ENCODE data around the gene PIK3R2.

DNA sequence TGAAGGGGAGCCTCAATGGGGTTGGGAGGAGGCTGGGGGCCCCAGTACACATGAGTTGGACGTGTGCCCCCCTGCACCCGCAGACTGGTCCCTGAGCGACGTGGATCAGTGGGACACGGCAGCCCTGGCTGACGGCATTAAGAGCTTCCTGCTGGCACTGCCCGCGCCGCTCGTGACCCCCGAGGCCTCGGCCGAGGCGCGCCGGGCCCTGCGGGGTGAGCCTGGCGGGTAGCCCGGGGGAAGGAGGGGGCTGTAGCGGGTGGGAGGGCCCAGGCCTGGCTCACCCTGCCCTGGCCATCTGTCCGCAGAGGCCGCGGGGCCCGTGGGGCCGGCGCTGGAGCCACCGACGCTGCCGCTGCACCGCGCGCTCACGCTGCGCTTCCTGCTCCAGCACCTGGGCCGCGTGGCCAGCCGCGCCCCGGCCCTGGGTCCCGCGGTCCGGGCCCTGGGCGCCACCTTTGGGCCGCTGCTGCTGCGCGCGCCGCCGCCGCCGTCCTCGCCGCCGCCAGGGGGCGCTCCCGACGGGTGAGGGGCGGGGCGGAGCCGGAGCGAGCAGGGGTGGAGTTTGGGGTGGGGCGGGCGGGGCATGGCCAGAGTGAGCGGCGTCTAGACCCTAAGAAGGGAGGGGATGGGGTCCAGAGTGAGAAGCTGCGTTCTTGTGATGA is 8.1 kb downstream of the PIK3R2 start:
- TF ChIP-seq, protein P1, sequence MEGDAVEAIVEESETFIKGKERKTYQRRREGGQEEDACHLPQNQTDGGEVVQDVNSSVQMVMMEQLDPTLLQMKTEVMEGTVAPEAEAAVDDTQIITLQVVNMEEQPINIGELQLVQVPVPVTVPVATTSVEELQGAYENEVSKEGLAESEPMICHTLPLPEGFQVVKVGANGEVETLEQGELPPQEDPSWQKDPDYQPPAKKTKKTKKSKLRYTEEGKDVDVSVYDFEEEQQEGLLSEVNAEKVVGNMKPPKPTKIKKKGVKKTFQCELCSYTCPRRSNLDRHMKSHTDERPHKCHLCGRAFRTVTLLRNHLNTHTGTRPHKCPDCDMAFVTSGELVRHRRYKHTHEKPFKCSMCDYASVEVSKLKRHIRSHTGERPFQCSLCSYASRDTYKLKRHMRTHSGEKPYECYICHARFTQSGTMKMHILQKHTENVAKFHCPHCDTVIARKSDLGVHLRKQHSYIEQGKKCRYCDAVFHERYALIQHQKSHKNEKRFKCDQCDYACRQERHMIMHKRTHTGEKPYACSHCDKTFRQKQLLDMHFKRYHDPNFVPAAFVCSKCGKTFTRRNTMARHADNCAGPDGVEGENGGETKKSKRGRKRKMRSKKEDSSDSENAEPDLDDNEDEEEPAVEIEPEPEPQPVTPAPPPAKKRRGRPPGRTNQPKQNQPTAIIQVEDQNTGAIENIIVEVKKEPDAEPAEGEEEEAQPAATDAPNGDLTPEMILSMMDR (IDR thresholded peaks at IDR 0.05), result peak; percentile 97
- no peak for TF ChIP-seq ZFX (IDR thresholded peaks at IDR 0.05; ENCODE audit: borderline replicate concordance)

Measured in 22Rv1 (cell line).